ENCODE results near the gene ECEL1.

ECEL1 gene

GRCh38 chr2:232525199-232525598, 37.6 kb upstream of the ECEL1 start:
- H3K4me3 ChIP-seq (ENCODE audit: low read depth, low read length) = no peak overlapping the region
- no peak for TF ChIP-seq CTCF (IDR thresholded peaks at IDR 0.05; ENCODE audit: low read depth, low read length)

- no peak overlapping the region for H3K4me3 ChIP-seq (ENCODE audit: low read depth, low read length)
- TF ChIP-seq CTCF (IDR thresholded peaks at IDR 0.05; ENCODE audit: low read depth, low read length) = no peak
These were observed 37.1 kb upstream of the ECEL1 start for GRCh38 chr2:232524771-232525170.

GRCh38 chr2:232523682-232524597, 36.3 kb upstream of the ECEL1 start:
- TF ChIP-seq CTCF (IDR thresholded peaks at IDR 0.05; ENCODE audit: low read depth, low read length) = no peak
- no peak overlapping the region for H3K4me3 ChIP-seq (ENCODE audit: low read depth, low read length)

- no peak overlapping the region for H3K4me3 ChIP-seq (ENCODE audit: low read depth, low read length)
- no peak for TF ChIP-seq CTCF (IDR thresholded peaks at IDR 0.05; ENCODE audit: low read depth, low read length)
These were observed 35.7 kb upstream of the ECEL1 start for GRCh38 chr2:232523402-232523681.

GRCh38 chr2:232522623-232523401, 35.2 kb upstream of the ECEL1 start:
- H3K4me3 ChIP-seq (ENCODE audit: low read depth, low read length) = no peak overlapping the region
- TF ChIP-seq CTCF (IDR thresholded peaks at IDR 0.05; ENCODE audit: low read depth, low read length) = no peak

- TF ChIP-seq CTCF (IDR thresholded peaks at IDR 0.05; ENCODE audit: low read depth, low read length) = peak; percentile 51
- H3K4me3 ChIP-seq (ENCODE audit: low read depth, low read length) = no peak overlapping the region
These were observed 34.5 kb upstream of the ECEL1 start for GRCh38 chr2:232521959-232522622.
